Measurements from ENCODE around the gene PIP5K1B.
"Not testable (repeated sequence)": the region's sequence is repeated elsewhere in the genome, so short reads cannot be mapped to it uniquely, and the experiment has no call there.

PIP5K1B gene

DNA sequence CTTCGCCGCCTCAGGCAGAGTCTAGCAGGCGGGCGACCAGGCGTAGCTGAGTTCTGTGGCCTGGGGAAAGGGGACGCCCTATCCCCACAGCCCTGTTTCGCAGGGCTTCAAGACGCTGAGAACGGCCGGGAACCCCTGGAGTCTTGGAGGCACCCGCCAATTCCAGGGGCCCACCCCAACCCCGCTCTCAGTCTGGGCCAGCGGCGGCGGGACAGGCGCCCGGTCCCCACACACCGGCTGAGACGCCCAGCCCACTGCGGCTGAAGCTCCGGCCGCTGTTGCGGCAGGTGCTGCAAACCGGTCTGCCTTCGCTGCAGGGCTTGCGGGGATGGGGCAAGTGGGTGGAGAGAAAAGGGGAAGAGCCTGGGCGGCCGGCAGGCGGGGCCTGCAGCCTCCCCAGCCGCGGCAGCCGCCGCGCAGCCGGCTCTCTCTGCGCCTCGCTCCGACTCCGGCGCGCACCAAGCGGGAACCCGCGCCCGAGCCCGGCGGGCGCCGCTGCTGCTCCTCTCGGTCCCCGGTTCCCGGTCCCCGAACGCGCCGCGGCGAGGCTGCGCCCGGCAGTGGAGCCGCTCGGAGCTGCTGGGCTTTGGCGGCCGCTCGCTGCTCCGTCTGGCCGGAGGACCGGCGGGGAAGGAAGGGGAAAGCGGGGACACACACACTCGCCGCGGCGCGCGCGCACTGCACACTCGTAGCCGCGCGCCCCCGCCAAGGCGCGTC, at the start of gene PIP5K1B:
PIP5K1B (plus strand) TSS at position 427 of the 717 bp plus-strand sequence. CDS start 117,375 bp downstream, outside the sequence.
- no peak for DNase-seq (ENCODE audit: low read depth)

DNA sequence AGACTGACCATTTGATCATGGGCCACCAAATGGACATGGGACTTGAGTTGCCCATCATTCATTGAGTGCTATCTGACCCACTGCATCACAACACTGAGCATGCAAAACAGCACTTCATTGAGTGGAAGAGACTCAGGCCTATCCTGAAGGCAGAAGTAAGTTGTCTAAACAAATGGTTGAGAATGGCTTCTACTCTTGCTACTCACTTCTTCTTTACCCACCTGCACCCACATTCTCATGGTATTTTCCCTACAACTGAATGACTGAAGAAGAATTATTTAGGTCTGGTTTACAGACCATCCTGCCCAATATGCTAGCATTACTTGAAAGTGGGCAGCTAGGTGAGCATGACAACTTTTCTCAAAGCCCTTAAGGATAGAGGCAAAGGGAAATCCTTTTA, 41.0 kb upstream of the PIP5K1B start:
- no peak for DNase-seq (ENCODE audit: low read depth)

GRCh38 chr9:68668127-68668526, 36.9 kb upstream of the PIP5K1B start:
- no peak for DNase-seq (ENCODE audit: low read depth)

DNA sequence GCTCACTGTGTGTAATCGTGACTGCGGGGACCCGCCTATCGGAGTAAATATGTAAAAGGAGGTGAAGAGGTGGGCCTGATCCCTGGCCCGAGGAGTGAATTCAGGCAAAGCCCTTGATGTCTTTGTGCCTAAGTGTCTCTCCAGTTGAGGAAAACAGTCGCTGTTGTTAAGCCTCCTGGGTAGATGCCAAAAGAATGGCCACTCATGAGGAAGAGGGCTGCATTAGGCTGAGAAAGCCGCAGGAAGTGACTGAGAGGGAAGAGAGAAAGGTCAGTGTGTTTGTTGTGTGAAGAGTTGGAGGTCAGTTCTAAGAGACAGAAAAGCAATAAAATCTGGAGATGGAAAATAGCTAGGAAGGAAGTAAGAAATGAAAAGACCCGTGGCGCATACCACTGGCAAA, 35.8 kb upstream of the PIP5K1B start:
- DNase-seq (ENCODE audit: low read depth) = no peak

- DNase-seq (ENCODE audit: low read depth) = no peak
Observed at GRCh38 chr9:68672215-68672614, 32.8 kb upstream of the PIP5K1B start.

- no peak for DNase-seq (ENCODE audit: low read depth)
Observed at GRCh38 chr9:68672625-68673024, 32.4 kb upstream of the PIP5K1B start.

DNA sequence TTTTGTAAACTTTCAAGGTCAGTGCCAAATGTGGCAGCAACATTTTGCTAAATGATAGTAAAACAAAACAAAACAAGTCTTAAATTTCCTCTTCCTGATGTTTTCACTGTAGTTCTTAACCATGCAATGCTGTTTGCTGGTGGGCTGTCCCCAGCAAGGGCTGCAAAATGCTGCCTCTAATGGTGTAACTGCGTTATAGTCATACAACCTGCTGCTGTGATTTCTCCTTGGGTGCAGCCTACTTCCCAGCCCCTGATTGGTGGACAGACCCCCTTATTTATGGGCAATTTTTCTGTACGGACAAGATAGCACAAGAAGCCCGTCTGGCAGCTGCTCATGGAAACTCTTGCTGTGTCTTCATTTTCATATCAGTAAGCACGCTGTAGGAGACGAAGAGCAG, 26.6 kb upstream of the PIP5K1B start:
- no peak for DNase-seq (ENCODE audit: low read depth)

DNA sequence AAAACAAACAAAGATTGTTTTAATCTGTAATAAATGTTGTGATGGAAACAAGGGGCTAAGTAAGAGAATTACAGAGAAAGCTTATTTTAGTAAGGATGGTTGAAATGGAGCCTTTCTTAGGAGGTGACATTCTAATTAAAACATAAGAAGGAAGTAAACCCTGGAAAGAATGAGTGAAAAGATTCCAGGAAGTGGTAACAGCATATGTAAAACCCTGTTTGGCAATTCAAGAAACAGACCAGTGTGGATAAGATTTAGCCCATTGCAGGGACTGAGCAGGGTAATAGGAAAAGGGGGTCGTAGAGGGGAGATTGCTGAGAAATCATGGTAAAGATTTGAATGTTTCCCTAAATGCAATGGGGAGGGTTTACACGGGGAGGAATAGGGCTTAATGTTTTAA, 21.6 kb upstream of the PIP5K1B start:
- DNase-seq (ENCODE audit: low read depth) = no peak

DNA sequence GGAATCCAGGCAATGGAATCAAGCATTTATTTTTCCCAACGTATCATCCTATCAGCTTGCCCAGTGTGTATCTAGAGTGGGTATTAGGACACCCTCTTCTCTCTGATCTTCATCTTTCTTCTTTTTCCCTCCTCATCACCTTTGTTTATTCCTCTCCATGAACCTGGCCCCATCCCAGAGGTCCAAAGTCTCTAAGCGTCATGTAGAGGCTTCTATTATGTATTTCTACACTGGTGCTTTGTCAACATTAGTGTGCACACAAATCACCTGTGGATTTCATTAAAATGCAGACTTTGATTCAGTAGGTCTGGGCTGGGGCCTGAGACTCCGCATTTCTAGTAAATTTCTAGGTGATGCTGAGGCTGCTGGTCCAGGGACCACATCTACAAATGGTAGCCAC, 19.8 kb upstream of the PIP5K1B start:
- no peak for DNase-seq (ENCODE audit: low read depth)

DNA sequence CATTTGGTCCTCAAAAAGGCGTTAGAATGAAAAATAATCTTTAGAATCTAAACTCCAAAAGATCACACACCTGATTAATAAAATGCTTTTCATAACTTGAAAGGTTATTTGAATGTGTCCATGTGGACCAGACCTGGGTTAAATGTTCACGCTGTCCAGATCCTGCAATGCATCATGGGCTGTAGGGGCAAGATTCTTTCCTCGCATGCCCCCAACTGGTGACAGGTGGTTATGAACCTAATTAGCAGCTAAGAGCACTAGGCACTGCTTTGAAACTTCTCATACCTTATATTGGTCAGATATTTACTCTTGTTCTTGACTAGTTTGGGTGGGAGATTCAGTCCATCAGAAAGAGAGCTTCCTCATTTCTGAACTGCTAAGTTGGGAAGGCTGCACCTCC, 19.3 kb upstream of the PIP5K1B start:
- DNase-seq (ENCODE audit: low read depth) = no peak

DNA sequence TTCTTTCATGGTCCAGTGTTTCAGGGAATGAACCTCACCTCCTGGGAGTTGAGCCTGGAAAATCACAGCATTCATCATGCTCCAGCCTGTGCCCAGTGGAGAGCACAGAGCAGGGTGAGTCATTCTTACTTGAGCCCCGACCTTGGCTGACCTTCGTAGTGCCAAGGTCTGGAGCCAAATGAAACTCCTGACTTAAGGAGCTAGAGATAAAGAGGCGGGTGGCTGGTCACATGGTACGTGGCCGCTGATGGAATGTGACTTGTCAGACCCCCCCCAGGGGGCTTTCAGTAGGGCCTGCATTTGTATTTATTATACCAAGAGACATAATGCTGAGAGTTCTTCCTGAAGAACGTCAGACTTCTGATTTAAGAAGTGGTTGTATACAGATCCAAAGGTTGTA, 15.0 kb upstream of the PIP5K1B start:
- DNase-seq (ENCODE audit: low read depth) = no peak

DNA sequence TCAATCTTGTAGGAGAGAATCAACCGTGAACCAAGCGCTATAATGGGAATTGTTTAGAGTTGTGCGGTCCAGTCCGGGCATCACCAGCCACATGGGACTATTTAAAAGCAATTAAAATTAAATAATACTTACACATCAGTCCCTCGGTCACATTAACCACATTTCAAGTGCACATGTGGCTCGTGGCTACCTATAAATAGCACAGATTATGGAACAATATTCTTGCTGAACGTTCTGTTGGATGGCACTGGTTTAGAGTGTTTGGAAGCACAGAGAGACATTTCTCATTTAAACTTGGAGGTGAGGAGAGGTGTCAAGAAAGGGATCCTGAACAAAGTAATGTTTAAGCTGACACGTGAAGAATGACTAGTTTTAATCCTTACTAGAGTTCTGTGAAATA, 12.5 kb upstream of the PIP5K1B start:
- no peak for DNase-seq (ENCODE audit: low read depth)

- no peak for DNase-seq (ENCODE audit: low read depth)
Observed at GRCh38 chr9:68694125-68694524, 10.9 kb upstream of the PIP5K1B start.

- no peak for DNase-seq (ENCODE audit: low read depth)
Observed at GRCh38 chr9:68697851-68698250, 7.2 kb upstream of the PIP5K1B start.

GRCh38 chr9:68698943-68699509, 6.0 kb upstream of the PIP5K1B start:
- DNase-seq (ENCODE audit: low read depth) = no peak

GRCh38 chr9:68699625-68700024, 5.4 kb upstream of the PIP5K1B start:
- DNase-seq (ENCODE audit: low read depth) = not testable (repeated sequence)

DNA sequence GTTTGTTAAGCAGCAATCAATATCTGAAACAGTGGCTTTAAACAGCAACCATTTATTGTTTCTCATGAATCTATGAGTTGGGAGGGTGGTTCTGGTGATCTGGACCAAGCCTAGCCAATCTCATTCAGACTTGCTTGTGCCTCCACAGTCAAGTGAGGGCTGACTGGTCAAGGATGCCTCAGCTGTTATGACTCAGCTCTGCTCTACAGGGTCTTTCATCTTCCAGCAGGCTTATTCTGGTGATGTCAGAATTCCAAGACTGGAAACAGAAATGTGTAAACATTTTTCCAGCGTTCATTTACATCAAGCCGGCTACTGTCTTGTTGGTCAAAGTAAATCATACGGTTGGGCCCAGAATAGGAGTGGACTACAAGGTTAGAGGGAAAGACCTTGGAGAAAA, 2.5 kb upstream of the PIP5K1B start:
- no peak for DNase-seq (ENCODE audit: low read depth)

- DNase-seq (ENCODE audit: low read depth) = no peak
Observed at GRCh38 chr9:68703672-68704071, 1.4 kb upstream of the PIP5K1B start.

- DNase-seq (ENCODE audit: low read depth) = no peak
Observed at GRCh38 chr9:68704498-68704813, 584 bp upstream of the PIP5K1B start.

- DNase-seq (ENCODE audit: low read depth) = no peak
Observed at GRCh38 chr9:68705531-68706362, 707 bp downstream of the PIP5K1B start.

DNA sequence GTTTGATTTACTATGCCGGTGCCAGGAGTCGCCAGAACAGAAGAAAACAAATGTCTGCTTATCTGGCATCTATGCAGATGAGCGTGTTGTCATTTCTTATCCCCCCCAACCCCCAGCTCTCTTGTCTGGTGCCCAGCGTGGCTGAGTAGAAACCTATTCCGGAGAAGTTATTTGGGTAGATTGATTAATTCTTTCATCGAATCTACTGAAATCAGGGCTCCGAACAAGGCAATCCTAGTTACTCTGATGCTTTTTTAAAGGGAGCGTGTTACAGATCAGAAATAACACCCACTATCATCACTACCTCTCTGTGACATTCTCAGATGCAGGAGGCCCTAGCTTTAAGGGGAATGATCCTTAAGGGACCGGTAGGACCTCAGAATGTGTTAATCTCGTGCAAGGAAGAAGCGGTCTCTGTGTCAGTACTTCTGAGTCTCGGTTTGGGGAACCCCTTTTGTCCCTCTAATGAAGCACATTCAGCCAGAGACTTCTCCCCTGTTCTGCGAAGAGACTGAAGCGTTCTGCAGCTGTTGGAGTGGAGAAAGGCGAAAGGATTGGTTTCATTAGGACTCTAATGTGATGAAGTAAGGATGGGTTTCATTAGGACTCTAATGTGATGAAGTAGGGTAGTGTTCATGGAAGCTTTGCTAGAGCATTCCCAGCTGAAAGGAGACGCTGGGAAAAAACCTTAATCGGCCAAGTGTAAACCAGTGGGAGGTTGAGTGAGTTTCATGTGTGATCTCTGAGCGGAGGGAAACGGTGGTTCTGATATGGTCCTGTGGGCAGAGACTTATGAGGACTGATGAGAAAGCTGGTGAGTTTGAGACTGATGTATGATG, 1.5 kb downstream of the PIP5K1B start:
- no peak for DNase-seq (ENCODE audit: low read depth)

DNA sequence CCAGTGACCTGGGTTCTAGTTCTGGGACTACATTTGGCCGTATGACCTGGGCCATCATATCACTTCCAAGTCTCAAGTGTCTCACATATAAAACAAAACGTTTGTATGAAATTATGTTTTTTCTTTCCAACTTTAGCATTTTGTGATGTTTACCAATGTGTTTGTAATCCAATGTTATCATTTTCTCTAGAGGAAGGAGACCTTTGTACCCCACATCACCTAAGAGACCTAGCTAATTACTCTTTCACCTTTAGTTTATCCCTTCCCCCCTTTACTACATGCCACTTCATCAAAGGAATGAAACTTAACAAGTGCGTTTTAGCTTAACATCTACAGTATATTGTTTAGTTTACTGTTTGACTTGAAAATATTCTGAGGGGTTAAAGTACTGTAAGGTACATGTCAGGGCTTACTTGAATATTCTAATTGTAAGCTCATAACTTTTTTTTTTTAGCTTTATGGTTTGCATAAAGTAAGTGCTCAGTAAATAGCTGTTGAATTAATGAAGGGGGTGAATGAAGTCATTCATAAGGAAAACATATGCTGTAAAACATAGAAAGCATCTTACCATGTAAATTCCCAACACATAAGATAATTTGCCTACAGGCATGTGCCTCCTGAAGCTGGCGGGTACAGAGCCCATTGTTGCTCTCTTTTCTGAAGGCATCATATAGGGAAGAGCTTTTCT, 2.9 kb downstream of the PIP5K1B start:
- DNase-seq (ENCODE audit: low read depth) = no peak

Measured in T-helper 22 cell (primary cell).